ENCODE measurements around the gene RUNX3.

Gene RUNX3

GRCh38 chr1:24856787-24857506 lies 73.1 kb downstream of the RUNX3 start:
- Histone ChIP-seq H3K27me3 (ENCODE audit: control insufficient read depth, insufficient read depth, low read length) (no peaks in the 10 kb centered on the region), H3K9ac (ENCODE audit: low read length) (no peak overlapping the region), H3K4me1 (ENCODE audit: control insufficient read depth, insufficient read depth, low read length) (no peaks in the 10 kb centered on the region), H3K4me3 (ENCODE audit: low read length) (no peak overlapping the region), H3K36me3 (ENCODE audit: control insufficient read depth, insufficient read depth, low read length) (no peaks in the 10 kb centered on the region), H3K27ac (ENCODE audit: low read depth, low read length) (no peak overlapping the region)

DNA sequence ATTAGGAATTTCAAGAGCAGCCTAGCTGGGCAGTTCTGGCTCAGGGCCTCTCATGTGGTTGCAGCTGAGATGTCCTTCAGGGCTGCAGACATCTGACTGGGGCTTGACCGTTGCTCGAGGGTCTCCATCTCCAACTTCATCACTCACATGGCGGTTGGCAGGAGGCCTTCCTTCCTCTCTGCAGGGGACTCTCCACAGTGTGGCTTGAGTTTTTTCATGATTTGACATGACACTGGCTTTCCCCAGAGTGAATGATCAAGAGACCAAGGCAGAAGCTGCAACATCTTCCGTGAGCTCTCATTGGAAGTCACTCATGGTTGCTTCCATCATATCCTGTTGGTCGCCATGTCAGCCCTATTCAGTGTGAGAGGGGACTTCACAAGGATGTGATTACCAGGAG lies 74.6 kb downstream of the RUNX3 start:
- H3K36me3 ChIP-seq (ENCODE audit: control insufficient read depth, insufficient read depth, low read length), result no peaks in the 10 kb centered on the region
- H3K27ac ChIP-seq (ENCODE audit: low read depth, low read length), result no peak overlapping the region
- no peak overlapping the region for H3K9ac ChIP-seq (ENCODE audit: low read length)
- H3K27me3 ChIP-seq (ENCODE audit: control insufficient read depth, insufficient read depth, low read length), result no peaks in the 10 kb centered on the region
- H3K4me3 ChIP-seq (ENCODE audit: low read length), result no peak overlapping the region
- no peaks in the 10 kb centered on the region for H3K4me1 ChIP-seq (ENCODE audit: control insufficient read depth, insufficient read depth, low read length)

DNA sequence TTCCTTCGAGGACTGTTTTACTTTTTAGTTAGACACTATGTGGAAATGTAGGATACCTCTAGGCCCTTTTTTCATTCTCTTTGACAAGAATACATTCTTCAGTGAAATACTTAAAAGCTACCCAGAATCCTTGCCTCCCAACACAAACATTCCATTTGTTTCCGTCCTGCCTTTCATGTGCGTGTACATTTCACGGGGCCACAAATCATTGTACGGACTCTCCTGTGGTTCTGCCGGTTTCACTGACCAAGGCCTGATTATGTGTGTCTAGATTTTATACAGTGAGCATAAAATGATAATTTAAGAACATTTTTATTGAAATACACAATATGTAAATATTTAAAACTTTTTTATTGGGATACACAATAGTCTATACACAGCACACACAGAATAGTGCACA lies 76.4 kb downstream of the RUNX3 start:
- Histone ChIP-seq H3K4me1 (ENCODE audit: control insufficient read depth, insufficient read depth, low read length) (no peaks in the 10 kb centered on the region), H3K27ac (ENCODE audit: low read depth, low read length) (no peak overlapping the region), H3K27me3 (ENCODE audit: control insufficient read depth, insufficient read depth, low read length) (no peaks in the 10 kb centered on the region), H3K4me3 (ENCODE audit: low read length) (no peak overlapping the region), H3K9ac (ENCODE audit: low read length) (no peak overlapping the region), H3K36me3 (ENCODE audit: control insufficient read depth, insufficient read depth, low read length) (no peaks in the 10 kb centered on the region)

GRCh38 chr1:24850328-24850920 lies 79.7 kb downstream of the RUNX3 start:
- Histone ChIP-seq H3K4me3 (ENCODE audit: low read length) (no peak overlapping the region), H3K36me3 (ENCODE audit: control insufficient read depth, insufficient read depth, low read length) (no peaks in the 10 kb centered on the region), H3K9ac (ENCODE audit: low read length) (no peak overlapping the region), H3K4me1 (ENCODE audit: control insufficient read depth, insufficient read depth, low read length) (peaks cover 2% of the 10 kb centered on the region), H3K27ac (ENCODE audit: low read depth, low read length) (no peak overlapping the region), H3K27me3 (ENCODE audit: control insufficient read depth, insufficient read depth, low read length) (no peaks in the 10 kb centered on the region)

- Histone ChIP-seq H3K36me3 (ENCODE audit: control insufficient read depth, insufficient read depth, low read length) (no peaks in the 10 kb centered on the region), H3K9ac (ENCODE audit: low read length) (no peak overlapping the region), H3K27ac (ENCODE audit: low read depth, low read length) (no peak overlapping the region), H3K4me3 (ENCODE audit: low read length) (no peak overlapping the region), H3K27me3 (ENCODE audit: control insufficient read depth, insufficient read depth, low read length) (no peaks in the 10 kb centered on the region), H3K4me1 (ENCODE audit: control insufficient read depth, insufficient read depth, low read length) (peaks cover 2% of the 10 kb centered on the region)
These were observed 80.3 kb downstream of the RUNX3 start for GRCh38 chr1:24849672-24850295.

All from rectal smooth muscle tissue (tissue), 1 donor.